Lower leg skin (tissue), 3 donors: ENCODE measurements around the gene DICER1.

ENCODE experiments used
- POLR2A ChIP-seq, 2 donors: fragments of 450-650 bp; IDR thresholded peaks; one replicate each; pipeline ENCODE4 v1.6.1; 2016 to 2017; ENCODE audit warnings: antibody characterized with exemption in 2 of 2, mild to moderate bottlenecking in 1 of 2, moderate library complexity in 1 of 2
- TF ChIP-seq, protein P1 (sequence below), 3 donors: fragments of 450-650 bp; IDR thresholded peaks; one replicate each; pipeline ENCODE4 v1.5.1; 2016; ENCODE audit warnings: antibody characterized with exemption in 3 of 3, mild to moderate bottlenecking in 3 of 3, moderate library complexity in 2 of 3

DNA sequence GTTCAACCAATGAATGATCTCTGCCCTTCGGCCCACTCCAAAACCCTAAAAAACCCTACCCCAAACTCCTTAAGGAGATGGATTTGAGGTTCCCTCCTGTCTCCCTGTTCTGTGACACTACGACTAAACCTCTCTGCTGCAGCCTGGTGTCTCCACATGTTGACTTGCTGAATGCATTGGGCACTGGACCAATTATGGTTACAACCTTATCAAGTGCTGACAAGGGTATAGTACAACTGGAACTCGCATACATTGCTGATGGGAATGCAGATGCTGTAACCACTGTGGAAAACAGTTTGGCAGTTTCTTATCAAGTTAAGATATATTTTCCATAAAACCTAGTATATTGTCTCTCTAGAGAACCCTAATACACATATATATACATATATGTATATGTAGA, 6.3 kb upstream of the DICER1 start:
- TF ChIP-seq POLR2A (IDR thresholded peaks at IDR 0.05): no peak
- TF ChIP-seq, protein P1, sequence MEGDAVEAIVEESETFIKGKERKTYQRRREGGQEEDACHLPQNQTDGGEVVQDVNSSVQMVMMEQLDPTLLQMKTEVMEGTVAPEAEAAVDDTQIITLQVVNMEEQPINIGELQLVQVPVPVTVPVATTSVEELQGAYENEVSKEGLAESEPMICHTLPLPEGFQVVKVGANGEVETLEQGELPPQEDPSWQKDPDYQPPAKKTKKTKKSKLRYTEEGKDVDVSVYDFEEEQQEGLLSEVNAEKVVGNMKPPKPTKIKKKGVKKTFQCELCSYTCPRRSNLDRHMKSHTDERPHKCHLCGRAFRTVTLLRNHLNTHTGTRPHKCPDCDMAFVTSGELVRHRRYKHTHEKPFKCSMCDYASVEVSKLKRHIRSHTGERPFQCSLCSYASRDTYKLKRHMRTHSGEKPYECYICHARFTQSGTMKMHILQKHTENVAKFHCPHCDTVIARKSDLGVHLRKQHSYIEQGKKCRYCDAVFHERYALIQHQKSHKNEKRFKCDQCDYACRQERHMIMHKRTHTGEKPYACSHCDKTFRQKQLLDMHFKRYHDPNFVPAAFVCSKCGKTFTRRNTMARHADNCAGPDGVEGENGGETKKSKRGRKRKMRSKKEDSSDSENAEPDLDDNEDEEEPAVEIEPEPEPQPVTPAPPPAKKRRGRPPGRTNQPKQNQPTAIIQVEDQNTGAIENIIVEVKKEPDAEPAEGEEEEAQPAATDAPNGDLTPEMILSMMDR (IDR thresholded peaks at IDR 0.05): no peak
